HCT116 (cell line): ENCODE data around the gene SEC14L3. TPM values are rescaled to one million over a fixed set of nuclear protein-coding genes. Genes with fewer than 3 reads are reported as not detected.

Experiments
- ATAC-seq: fragments of 200-7000 bp; cut with Tn5 transposase; 2 replicates; pipeline ENCODE4 v1.9.1; 2020; ENCODE audit warnings: mild to moderate bottlenecking, moderate library complexity
- BruUV-seq: library from RNA; stranded (reverse); fragments of 400-500 nt; replicated peaks from 2 replicates; lab custom pipeline; 2021; lab: Mats Ljungman, UMichigan
- CTCF ChIA-PET: fragments of 300-600 bp; sonication (Branson Sonifier 250); formaldehyde crosslinking; loops from one replicate; lab custom pipeline; 2021; ENCODE audit warnings: antibody characterized with exemption; lab: Charles Lee
- POLR2A ChIA-PET: fragments of 300-600, 350-600 bp; sonication (Branson Sonifier 250); formaldehyde crosslinking; loops from one replicate; lab custom pipeline; 2021; ENCODE audit warnings: antibody characterized with exemption; lab: Charles Lee
- RAD21 ChIA-PET, 2 experiments: fragments of 300-600 bp; sonication (Branson Sonifier 250); formaldehyde crosslinking; loops; one replicate each; lab custom pipeline; 2023; ENCODE audit warnings: low total read pairs in 2 of 2; ENCODE audit not compliant: uncharacterized antibody in 2 of 2, unreplicated experiment in 2 of 2, low non-redundant PET in 1 of 2; lab: Charles Lee
- DNase-seq: peaks from one replicate; pipeline ENCODE4 v3.0.0-alpha.2; 2010; ENCODE audit warnings: low read depth, low spot score
- H2AFZ ChIP-seq: fragments of 200-600 bp; shearing (Covaris generic), sonication (generic); 2 replicates; pipeline ENCODE4 v1.6.1; 2017; ENCODE audit warnings: low read depth, mixed run types, mixed read lengths, antibody characterized with exemption, low read length; ENCODE audit not compliant: poor library complexity, severe bottlenecking
- H3K27ac ChIP-seq: 2 replicates; pipeline ENCODE4 v1.5.1; 2012; ENCODE audit warnings: low read depth, low read length
- H3K27me3 ChIP-seq: fragments of 200-600 bp; sonication (generic); 2 replicates; pipeline ENCODE4 v1.6.1; 2016; ENCODE audit warnings: mixed run types, low read length, mixed read lengths; ENCODE audit not compliant: insufficient read depth
- H3K36me3 ChIP-seq, 2 experiments: fragments of 200-500 bp in 1 of 2; fragments of 200-600 bp in 1 of 2; sonication (Bioruptor generic) in 1 of 2; sonication (generic) in 1 of 2; 2 replicates each; pipeline versions ENCODE4 v1.5.1 to v1.6.1; 2014 to 2016; ENCODE audit warnings: low read length in 2 of 2, inconsistent platforms in 1 of 2, mixed read lengths in 1 of 2, mixed run types in 1 of 2; ENCODE audit not compliant: insufficient read depth in 2 of 2, control insufficient read depth in 1 of 2
- H3K4me1 ChIP-seq, 2 experiments: fragments of 200-600 bp in 1 of 2; sonication (generic) in 1 of 2; 2 replicates each; pipeline versions ENCODE4 v1.5.1 to v1.6.1; 2012 to 2017; ENCODE audit warnings: low read length in 2 of 2, inconsistent platforms in 1 of 2, mild to moderate bottlenecking in 1 of 2, mixed read lengths in 1 of 2, mixed run types in 1 of 2, moderate library complexity in 1 of 2; ENCODE audit not compliant: insufficient read depth in 2 of 2, control insufficient read depth in 1 of 2
- H3K4me2 ChIP-seq: fragments of 200-600 bp; sonication (generic); 2 replicates; pipeline ENCODE4 v1.6.1; 2017; ENCODE audit warnings: mixed run types, low read length, mixed read lengths
- H3K4me3 ChIP-seq, 2 experiments: fragments of 200-600 bp in 1 of 2; sonication (generic) in 1 of 2; replicated peaks in 1 of 2; 2 replicates each; pipeline ENCODE4 v1.5.1; 2011 to 2016; ENCODE audit warnings: low read length in 2 of 2, control low read depth in 1 of 2, low read depth in 1 of 2, mild to moderate bottlenecking in 1 of 2, mixed read lengths in 1 of 2, mixed run types in 1 of 2
- H3K79me2 ChIP-seq: fragments of 200-600 bp; sonication (generic); 2 replicates; pipeline ENCODE4 v1.6.1; 2017; ENCODE audit warnings: mild to moderate bottlenecking, mixed run types, low read length, moderate library complexity, mixed read lengths; ENCODE audit not compliant: insufficient read depth
- H3K9ac ChIP-seq: fragments of 200-600 bp; sonication (generic); 2 replicates; pipeline ENCODE4 v1.6.1; 2016; ENCODE audit warnings: low read length, mixed read lengths
- H3K9me2 ChIP-seq: fragments of 200-600 bp; sonication (generic), shearing (Covaris generic); 2 replicates; pipeline ENCODE4 v1.6.1; 2017; ENCODE audit warnings: mixed run types, mild to moderate bottlenecking, moderate library complexity; ENCODE audit not compliant: insufficient read depth
- H3K9me3 ChIP-seq, 2 experiments: fragments of 200-500 bp in 1 of 2; fragments of 200-600 bp in 1 of 2; sonication (Bioruptor generic) in 1 of 2; sonication (generic) in 1 of 2; 2 replicates each; pipeline ENCODE4 v1.6.1; 2014 to 2017; ENCODE audit warnings: low read length in 2 of 2, mixed read lengths in 2 of 2, inconsistent platforms in 1 of 2, low read depth in 1 of 2, mild to moderate bottlenecking in 1 of 2, mixed run types in 1 of 2, moderate library complexity in 1 of 2; ENCODE audit not compliant: control insufficient read depth in 1 of 2, insufficient read depth in 1 of 2
- H4K20me1 ChIP-seq: fragments of 200-600 bp; sonication (generic), shearing (Covaris generic); 2 replicates; pipeline ENCODE4 v1.6.1; 2017; ENCODE audit warnings: mixed run types, mild to moderate bottlenecking, moderate library complexity; ENCODE audit not compliant: insufficient read depth
- EZH2 ChIP-seq: fragments of 200-600 bp; sonication (generic); IDR thresholded peaks from 2 replicates; pipeline ENCODE4 v1.6.1; 2017; ENCODE audit warnings: antibody characterized with exemption, mixed run types
- JUND ChIP-seq: IDR thresholded peaks from 2 replicates; pipeline ENCODE4 v1.6.1; 2012
- RAD21 ChIP-seq: IDR thresholded peaks from 2 replicates; pipeline ENCODE4 v1.6.1; 2012; ENCODE audit warnings: low read depth, mild to moderate bottlenecking
- SRF ChIP-seq: IDR thresholded peaks from 2 replicates; pipeline ENCODE4 v1.6.1; 2012; ENCODE audit warnings: low read depth
- YY1 ChIP-seq: IDR thresholded peaks from 2 replicates; pipeline ENCODE4 v1.6.1; 2011; ENCODE audit warnings: low read length, low read depth, moderate library complexity, mild to moderate bottlenecking; ENCODE audit not compliant: insufficient replicate concordance; ENCODE audit errors: extremely low read depth
- intact Hi-C: fragments of 100-400 bp; cut with micrococcal nuclease; formaldehyde crosslinking; loops from 2 replicates; pipeline ENCODE4 v1.10.0; 2022
- total RNA-seq: library from RNA; stranded (reverse); gene quantifications from one replicate; pipeline ENCODE4 v1.2.1, GENCODE V29; 2021; ENCODE audit not compliant: unreplicated experiment
- TF ChIP-seq, protein P1 (sequence below): IDR thresholded peaks from 2 replicates; pipeline ENCODE4 v1.6.1; 2012
- TF ChIP-seq, protein P2 (sequence below): IDR thresholded peaks from 2 replicates; pipeline ENCODE4 v1.6.1; 2012
- TF ChIP-seq, protein P3 (sequence below), 3 experiments: fragments of 200-600 bp in 1 of 3; sonication (generic) in 1 of 3; IDR thresholded peaks in 2 of 3; conservative IDR thresholded peaks in 1 of 3; 2 replicates each; pipeline ENCODE4 v1.5.1; 2012 to 2017; ENCODE audit warnings: low read depth in 2 of 3, low read length in 2 of 3, antibody characterized with exemption in 1 of 3, borderline replicate concordance in 1 of 3, control low read depth in 1 of 3, mild to moderate bottlenecking in 1 of 3, mixed read lengths in 1 of 3, mixed run types in 1 of 3, moderate library complexity in 1 of 3; ENCODE audit not compliant: insufficient read depth in 1 of 3

The SEC14L3 gene
- total RNA-seq, 1 experiment from 2014 or later, result not detected

DNA sequence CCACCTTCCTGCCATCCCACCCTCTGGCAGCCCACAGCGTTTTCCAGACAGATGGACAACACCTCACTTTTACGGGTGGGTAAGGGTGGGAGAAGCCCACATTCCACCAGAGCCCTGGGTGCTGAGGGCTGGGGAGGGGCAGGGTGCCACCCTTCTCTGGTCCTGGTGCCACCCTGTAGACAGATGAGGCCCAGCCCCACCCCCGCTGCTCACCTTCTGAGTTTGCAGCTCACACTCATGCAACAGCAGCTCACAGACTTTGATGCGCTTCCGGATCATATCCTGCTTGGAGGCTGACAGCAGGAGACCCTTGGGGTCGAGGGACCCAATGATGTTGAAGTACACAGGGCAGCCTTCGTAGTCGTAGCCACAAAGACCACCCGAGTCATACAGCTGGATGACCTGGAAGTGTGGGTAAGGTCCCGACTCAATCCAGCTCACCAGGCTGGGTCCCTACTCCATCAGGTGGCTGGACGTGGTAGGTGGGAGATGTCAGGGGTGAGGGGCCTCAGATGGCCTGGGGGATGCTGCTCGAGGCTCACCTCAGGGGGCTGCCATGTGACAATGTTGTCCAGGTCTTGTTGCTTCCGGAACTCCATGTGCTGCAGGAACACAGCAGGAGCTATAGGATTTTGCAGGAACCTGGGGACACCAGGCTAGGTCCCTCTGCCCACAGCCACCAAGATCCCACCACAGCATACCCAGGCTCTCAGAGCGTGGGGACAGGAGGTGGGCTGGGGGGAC, 23.4 kb upstream of the SEC14L3 start:
- no TSS peak for BruUV-seq

More for the DNA sequence above, 23.4 kb upstream of the SEC14L3 start:
- Histone ChIP-seq H3K27me3 (no peaks in the 10 kb centered on the region), H3K27ac (no peak overlapping the region), H3K4me3 (no peak overlapping the region), H3K4me2 (no peak overlapping the region), H3K36me3 (no peaks in the 10 kb centered on the region), H4K20me1 (no peaks in the 10 kb centered on the region), H3K79me2 (no peaks in the 10 kb centered on the region), H3K4me1 (no peaks in the 10 kb centered on the region), H3K9me2 (no peaks in the 10 kb centered on the region), H2AFZ (no peak overlapping the region), H3K9me3 (no peaks in the 10 kb centered on the region), H3K9ac (no peak overlapping the region)
- ATAC-seq (no peak), DNase-seq (no peak)
- intact Hi-C loops, result no loop called here
- POLR2A ChIA-PET, result no interaction called here
- RAD21 ChIA-PET, result no interaction called here
- TF ChIP-seq RAD21 (no peak), EZH2 (no peak), YY1 (no peak), JUND (no peak), SRF (no peak)
- TF ChIP-seq, protein P1, sequence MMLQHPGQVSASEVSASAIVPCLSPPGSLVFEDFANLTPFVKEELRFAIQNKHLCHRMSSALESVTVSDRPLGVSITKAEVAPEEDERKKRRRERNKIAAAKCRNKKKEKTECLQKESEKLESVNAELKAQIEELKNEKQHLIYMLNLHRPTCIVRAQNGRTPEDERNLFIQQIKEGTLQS, result no peak
- TF ChIP-seq, protein P2, sequence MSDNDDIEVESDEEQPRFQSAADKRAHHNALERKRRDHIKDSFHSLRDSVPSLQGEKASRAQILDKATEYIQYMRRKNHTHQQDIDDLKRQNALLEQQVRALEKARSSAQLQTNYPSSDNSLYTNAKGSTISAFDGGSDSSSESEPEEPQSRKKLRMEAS, result no peak
- TF ChIP-seq, protein P3, sequence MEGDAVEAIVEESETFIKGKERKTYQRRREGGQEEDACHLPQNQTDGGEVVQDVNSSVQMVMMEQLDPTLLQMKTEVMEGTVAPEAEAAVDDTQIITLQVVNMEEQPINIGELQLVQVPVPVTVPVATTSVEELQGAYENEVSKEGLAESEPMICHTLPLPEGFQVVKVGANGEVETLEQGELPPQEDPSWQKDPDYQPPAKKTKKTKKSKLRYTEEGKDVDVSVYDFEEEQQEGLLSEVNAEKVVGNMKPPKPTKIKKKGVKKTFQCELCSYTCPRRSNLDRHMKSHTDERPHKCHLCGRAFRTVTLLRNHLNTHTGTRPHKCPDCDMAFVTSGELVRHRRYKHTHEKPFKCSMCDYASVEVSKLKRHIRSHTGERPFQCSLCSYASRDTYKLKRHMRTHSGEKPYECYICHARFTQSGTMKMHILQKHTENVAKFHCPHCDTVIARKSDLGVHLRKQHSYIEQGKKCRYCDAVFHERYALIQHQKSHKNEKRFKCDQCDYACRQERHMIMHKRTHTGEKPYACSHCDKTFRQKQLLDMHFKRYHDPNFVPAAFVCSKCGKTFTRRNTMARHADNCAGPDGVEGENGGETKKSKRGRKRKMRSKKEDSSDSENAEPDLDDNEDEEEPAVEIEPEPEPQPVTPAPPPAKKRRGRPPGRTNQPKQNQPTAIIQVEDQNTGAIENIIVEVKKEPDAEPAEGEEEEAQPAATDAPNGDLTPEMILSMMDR (IDR thresholded peaks at IDR 0.05 in 2 of 3, conservative IDR thresholded peaks at IDR 0.05 in 1 of 3; ENCODE audit: borderline replicate concordance in 1 of 3, insufficient read depth in 1 of 3, low read depth in 2 of 3, low read length in 2 of 3), result no peak
- CTCF ChIA-PET, result no interaction called here
